ENCODE measurements around the gene PLD6.

DNA sequence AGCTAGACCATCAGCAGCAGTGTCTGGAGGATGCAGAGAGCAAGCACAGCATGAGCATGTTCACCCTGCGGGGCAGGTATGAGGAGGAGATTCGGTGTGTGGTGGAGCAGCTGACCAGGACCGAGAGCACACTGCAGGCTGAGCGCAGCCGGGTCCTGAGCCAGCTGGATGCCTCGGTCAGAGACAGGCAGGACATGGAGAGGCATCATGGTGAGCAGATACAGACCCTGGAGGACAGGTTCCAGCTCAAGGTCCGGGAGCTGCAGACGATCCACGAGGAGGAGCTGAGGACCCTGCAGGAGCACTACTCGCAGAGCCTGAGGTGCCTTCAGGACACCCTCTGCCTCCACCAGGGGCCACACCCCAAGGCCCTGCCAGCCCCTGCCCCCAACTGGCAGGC is 38.8 kb downstream of the PLD6 start:
- TF ChIP-seq, protein P1, sequence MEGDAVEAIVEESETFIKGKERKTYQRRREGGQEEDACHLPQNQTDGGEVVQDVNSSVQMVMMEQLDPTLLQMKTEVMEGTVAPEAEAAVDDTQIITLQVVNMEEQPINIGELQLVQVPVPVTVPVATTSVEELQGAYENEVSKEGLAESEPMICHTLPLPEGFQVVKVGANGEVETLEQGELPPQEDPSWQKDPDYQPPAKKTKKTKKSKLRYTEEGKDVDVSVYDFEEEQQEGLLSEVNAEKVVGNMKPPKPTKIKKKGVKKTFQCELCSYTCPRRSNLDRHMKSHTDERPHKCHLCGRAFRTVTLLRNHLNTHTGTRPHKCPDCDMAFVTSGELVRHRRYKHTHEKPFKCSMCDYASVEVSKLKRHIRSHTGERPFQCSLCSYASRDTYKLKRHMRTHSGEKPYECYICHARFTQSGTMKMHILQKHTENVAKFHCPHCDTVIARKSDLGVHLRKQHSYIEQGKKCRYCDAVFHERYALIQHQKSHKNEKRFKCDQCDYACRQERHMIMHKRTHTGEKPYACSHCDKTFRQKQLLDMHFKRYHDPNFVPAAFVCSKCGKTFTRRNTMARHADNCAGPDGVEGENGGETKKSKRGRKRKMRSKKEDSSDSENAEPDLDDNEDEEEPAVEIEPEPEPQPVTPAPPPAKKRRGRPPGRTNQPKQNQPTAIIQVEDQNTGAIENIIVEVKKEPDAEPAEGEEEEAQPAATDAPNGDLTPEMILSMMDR (conservative IDR thresholded peaks at IDR 0.05; ENCODE audit: low read depth, low read length): no peak
- no peak for TF ChIP-seq EZH2 (IDR thresholded peaks at IDR 0.05; ENCODE audit: borderline replicate concordance, low read depth, low read length, poor library complexity, severe bottlenecking)
